ELR (cell line): ENCODE measurements around the gene SLC6A3.
"Not testable (repeated sequence)": the region's sequence is repeated elsewhere in the genome, so short reads cannot be mapped to it uniquely, and the experiment has no call there.

ENCODE experiments used
- DNase-seq: peaks from one replicate; pipeline ENCODE4 v3.0.0-alpha.2; 2015; ENCODE audit warnings: low read depth

SLC6A3 gene

DNA sequence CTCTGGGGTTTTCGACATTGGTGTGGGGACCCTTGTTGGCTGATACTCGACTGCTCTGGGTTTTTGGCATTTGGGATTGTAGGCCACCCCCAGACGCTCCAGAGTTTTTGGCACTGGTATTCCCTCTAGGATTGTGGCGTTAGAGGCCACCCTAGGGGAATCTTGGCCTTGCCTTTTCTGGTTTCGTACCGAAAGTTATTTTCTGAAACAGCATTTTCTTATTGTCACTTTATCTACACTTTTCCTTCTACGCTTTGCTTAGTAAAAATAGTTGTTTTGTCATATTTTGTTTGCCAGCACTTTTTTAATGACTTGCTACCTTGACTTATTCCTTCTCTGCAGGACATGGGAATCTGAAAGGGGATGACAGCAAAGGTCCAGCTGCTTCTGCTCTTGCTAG lies 75.2 kb downstream of the SLC6A3 start:
- no peak for DNase-seq

DNA sequence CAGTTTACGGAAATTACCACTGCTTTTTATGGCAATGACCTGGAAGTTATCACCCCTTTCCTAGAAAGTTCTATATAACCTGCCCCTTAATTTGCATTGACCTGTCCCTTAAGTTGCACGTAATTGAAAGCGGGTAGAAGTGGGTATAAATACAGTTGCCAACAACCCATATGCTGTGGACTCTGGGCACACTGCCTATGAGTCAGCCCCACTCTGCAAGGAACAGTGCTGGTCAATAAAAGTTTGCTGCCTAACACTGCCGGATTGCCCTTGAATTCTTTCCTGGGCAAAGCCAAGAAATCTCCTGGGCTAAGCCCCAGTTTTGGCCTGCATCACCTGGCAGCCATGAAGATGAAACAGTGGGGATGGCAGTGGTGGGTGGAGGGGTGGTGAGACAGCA lies 76.5 kb downstream of the SLC6A3 start:
- DNase-seq = no peak

DNA sequence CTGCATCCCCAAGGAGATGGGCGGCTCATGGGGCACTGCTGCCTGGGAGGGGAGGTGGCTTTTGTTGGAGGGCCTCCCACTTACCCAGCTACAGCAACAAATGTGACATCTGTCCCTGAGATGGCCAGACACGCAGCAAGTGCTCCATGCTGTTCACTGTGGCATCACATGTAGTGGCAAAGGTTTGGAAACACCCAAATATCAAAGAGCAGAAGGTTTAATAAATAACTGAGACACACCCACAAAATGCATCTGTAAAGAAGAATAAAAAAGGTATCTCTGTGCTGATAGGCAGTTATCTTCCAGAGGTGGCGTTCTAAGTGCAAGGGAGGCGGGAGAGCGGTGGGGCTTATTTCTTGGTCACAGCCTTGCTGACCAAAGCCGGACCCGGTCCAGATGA lies 77.0 kb downstream of the SLC6A3 start:
- DNase-seq = no peak

DNA sequence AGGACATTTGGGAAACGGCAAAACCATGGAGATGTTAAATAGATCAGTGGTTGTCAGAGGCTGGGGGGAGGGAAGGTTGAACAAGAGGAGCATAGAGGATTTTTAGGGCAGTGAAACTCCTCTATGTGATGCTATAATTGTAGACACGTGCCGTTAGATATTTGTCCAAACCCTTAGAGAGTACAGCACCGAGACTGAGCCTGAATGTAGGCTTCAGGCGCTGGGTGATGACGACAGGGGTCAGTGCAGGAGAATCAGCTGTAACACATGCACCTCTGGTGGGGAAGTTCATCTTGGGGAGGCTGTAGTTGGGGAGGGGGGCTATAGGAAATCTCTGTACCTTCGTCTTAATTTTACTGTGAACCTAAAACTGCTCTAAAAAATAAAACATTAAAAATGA lies 78.1 kb downstream of the SLC6A3 start:
- no peak for DNase-seq

DNA sequence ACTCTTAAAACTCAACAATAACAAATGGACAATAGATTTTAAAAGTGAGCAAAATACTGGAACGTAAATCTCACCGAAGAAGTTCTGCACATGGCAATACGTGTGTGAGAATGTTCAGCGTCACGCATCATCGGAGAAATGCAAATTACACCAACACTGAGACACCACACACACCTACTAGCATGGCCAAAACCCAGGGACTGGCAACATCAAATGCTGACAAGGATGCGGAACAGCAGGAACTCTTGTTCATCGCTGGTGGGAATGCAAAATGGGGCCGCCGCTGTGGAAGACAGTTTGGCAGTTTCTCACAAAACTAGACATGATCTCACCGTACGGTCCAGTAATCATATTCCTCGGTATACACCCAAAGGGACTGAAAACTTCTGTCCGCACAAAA lies 78.7 kb downstream of the SLC6A3 start:
- DNase-seq = no peak

DNA sequence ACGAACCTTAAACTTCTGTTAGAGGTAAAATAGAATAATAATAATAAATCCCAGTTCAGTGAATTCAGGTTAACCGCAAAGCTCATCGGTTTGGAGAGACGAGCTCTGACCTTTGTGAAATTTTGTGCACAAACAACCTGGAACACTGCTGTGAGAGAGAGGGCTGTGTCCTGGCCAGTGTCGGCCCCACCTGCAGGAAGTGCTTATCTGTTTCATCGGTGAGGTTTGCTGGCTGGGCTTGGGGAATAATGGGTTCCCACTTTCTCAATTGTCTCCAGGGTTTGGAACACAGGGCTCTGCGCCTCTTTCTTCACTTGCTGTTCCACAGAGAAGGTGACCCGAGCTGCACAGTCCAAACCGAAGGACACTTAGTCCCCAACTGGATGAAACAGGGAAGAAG lies 81.0 kb downstream of the SLC6A3 start:
- DNase-seq = no peak

DNA sequence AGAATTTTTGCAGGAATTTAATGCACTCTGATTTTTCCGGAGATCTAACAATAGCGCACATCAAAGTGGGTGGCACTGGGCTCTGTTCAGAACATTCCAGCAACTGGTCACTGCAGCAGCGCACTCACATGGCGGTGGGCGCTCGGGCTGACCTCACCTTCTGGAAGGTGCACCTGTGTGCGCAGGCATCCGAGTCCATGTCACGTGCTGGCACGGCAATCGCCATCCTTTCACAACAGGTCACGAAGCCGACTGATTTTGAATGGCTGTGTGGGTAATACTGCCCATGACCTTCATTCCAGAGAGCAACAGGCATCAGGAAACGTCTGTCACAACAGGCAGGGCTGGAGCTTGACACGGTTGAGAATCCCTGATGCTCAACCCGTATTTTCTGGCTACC lies 81.7 kb downstream of the SLC6A3 start:
- no peak for DNase-seq

DNA sequence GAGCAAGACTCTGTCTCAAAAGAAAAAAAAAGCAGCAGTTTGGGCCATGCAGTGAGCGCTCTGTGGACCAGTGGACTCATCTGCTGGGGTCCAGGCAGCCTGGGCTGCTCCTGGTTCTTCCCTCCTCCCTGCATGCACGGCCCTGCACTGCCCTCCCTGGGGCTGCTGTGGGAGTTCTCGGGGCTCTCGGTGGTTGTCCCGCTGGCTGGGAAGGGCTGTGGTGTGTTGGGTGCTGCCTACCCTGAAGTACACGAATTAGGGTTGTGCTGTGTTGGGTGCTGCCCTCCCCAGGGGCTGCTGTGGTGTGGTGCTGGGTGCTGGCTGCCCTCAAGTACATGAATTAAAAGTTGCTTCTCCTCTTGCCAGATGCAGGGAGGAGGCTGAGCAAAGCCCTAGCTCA lies 82.1 kb downstream of the SLC6A3 start:
- DNase-seq = no peak

DNA sequence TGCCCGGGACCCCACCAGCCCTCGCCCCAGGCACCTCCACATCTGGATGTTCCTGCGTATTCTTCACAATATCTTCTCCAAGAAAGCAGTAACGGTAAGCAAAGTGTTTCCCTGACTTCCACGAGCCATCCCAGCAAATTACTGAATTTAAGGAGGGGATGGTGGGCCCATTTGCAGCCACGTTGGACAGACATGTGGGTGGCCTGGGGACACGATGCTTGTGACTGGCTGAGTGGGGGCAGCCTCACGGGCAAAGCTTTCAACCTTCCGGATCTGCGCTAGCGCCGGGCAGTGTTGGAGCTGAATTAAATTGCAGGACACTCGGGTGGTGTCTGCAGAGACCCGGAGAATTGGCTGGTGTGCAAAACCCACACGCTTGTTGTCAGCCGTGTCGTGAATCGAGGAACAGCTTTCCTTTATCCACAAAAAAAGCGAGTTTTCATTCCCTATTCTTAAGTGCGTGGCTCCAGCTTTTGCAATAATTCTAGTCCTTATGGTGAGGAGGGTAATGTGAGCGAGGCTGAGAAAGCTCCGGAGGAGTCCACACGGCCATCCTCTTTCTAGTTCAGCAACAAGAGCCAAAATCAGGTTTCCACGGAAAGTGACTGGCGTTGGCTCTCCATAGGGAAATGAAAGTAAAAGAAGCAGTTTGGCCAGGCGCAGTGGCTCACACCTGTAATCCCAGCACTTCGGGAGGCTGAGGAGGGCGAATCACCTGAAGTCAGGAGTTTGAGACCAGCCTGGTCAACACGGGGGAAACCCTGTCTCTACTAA lies 82.8 kb downstream of the SLC6A3 start:
- DNase-seq = no peak

DNA sequence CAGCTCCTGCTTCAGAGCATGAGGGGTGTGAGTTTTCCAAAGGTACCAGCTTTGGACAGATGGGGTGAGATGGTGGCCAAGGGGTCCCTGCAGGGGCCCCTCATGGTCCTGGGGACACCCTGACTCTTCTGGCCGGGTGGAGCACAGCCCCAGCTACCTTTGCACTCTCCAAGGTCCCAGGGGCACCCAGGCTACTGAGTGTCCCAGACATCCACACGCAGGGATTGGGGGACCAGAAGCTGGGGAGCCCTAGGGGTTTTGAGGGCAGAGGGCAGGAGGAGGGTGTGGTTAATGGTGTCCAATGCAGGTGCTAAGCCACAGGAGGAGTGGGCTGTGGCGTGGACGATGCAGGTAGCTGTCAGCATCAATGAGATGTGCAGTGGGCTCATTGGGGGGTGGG lies 84.4 kb downstream of the SLC6A3 start:
- DNase-seq = no peak

DNA sequence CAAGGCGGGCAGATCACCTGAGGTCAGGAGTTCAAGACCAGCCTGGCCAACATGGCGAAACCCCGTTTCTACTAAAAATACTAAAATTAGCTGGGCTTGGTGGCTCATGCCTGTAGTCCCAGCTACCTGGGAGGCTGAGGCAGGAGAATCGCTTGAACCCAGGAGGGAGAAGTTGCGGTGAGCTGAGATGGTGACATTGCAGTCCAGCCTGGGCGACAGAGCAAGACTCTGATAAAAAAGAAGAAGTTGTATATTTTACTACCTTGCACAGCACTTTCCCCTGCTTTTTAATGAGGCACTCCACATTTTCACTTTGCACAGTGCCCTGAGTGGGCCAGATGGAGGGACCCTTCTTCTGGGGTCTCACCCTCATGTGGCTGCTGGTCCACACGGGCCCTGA lies 84.9 kb downstream of the SLC6A3 start:
- not testable (repeated sequence) for DNase-seq

DNA sequence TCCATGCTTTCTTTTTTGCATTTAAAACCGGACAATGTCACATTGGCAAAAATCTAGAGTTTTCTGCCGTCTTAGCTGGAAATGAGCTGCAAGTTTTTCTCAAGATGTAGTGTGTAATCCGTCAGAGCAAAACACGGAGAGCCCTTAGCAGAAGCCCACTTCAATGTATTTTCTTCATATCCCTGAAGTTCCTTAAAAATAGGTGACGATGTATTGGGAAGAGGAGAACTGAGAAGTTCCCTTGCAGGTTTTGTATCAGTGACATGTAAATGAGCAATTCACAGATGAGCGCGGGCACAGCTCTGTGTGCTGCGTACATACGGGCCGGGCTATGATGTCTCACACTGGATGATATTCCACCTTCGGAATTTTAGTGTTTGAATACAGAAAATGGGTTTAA lies 85.5 kb downstream of the SLC6A3 start:
- DNase-seq = no peak

DNA sequence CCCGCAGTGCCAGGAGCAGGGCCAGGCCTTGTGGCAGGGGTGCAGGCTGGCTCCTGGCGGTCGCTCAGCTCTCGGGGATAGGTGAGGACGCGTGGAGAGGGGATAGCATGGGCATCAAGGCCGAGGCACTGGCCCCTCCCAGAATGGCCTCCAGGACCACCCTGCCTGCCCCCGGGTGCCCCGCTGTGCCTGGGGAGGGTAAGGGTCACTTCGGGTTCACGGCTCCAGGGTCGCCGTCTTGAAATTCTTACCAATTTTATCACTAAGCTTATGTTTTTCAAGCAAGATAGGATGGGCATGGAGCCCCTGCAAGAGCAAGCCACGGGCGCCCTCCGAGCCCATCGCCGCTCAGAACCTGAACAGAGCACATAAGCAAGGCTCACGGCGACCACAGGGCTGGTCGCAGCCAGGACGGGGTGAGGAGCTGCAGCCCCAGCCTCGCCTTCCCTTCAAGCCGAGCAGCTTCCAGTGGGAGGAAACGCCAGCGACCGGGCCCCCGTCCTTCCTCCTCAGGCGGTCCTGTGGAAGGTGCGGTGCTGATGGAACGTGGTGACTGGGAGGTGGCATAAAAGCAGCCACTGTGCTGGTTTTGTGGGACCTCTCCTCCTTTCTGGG lies 86.1 kb downstream of the SLC6A3 start:
- DNase-seq = no peak

DNA sequence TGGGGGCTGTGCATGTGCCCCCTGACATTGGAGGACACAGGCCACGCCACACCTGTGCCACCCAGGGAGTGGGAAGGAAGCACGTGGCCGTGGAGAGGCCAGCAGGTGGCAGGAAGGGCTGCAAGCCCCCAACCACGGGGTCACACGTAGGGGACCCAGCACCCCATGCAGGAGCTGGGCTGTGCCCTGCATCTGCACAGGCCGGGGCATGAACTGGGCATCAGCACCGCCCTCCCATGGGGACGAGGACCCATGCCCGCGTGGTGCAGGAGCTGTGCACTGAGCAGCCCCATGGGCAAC lies 86.6 kb downstream of the SLC6A3 start:
- DNase-seq = no peak

DNA sequence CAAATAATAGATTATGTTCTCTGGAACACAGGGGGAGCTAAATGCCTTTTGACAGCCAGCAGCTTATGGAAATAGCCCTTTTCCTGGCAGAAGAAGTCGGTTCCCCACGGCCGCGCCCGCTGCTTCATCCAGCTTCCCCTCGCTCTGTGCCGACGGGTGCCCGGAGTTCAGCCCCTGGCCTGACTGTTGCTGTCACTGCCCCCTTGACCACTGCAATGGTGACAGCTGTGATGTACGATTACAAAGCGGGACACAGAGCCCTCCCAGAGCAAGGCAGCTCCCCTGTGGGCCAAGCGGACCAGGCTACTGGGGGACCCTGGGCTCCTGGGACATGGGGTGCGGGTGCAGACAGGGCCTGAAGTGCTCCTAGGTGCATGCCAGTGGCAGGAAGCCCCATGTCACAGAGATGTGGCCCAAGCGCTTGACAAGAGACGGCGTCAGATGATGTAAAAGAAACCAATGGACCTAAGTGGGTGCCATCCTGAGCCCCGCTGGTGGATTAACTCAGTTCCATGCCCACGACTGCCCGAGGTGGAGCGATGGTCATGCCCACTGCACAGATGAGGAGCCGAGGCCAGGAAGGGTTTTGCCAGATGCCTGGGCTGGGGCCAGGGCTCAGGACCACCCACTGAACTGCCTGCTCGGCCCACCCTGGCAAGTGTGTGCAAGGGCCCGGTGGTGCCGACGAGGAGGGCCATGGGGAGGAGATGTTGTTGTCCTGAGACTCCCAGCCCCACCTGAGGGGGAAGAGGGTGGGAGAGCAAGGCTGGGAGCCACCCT lies 87.1 kb downstream of the SLC6A3 start:
- no peak for DNase-seq

DNA sequence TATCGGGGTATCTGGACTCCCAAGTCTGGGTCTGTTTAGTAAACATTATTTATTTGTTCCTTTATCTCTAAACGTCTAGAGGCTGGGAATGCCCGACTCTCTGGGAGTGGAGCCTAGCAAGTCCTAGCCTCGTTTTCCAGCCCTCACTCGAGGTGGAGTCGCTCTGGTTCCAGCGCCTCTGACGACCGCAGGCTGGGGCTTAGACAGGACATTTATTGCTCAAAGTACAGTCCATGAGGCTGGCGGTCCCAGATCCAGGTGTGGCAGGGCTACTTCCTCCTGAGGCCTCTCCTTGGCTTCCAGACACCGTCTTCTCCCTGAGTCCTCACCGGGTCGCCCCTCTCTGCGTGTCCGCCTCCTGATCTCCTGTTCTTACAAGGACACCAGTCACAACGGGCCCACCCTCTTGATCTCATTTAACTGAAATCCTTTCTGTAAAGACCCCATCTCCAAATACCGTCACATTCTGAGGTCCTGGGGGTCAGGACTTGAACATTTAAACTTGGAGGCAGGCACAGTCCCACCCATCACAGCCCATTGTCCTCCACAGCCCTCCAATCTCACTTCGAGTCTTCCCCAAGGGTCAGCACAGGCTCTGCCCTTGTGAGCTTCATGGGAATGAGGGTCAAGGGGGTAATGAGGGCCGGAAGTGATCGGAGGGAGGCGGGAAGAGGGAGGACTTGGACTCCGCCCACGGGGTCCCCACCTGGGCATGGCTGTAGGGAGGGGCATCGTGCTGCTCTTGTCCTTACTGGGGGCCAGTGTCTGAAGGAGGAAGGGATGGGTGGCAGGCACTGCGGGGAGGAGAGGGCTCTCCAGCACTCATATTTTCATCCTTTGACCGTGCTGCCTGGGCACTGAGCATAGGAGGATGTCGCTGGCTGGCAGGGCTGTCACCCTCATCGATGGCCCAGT lies 88.1 kb downstream of the SLC6A3 start:
- no peak for DNase-seq

DNA sequence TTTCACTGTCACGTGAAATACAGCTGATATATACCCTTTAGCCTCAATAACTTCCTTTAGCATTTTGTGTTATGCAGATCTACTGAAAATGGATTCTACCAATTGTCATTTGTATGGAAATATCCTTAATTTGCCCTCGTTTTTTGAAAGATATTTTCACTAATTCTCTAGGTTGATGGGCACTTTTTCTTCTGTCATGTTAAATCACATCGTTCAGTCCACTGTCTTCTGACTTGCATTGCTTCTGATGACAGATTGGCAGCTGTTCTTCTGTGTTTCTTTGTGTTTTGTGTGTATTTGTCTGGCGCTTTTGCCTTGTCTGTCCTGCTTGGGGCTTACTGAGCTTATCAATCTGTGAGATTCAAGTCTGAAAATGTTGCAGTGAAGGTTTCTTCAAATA lies 90.7 kb downstream of the SLC6A3 start:
- no peak for DNase-seq

DNA sequence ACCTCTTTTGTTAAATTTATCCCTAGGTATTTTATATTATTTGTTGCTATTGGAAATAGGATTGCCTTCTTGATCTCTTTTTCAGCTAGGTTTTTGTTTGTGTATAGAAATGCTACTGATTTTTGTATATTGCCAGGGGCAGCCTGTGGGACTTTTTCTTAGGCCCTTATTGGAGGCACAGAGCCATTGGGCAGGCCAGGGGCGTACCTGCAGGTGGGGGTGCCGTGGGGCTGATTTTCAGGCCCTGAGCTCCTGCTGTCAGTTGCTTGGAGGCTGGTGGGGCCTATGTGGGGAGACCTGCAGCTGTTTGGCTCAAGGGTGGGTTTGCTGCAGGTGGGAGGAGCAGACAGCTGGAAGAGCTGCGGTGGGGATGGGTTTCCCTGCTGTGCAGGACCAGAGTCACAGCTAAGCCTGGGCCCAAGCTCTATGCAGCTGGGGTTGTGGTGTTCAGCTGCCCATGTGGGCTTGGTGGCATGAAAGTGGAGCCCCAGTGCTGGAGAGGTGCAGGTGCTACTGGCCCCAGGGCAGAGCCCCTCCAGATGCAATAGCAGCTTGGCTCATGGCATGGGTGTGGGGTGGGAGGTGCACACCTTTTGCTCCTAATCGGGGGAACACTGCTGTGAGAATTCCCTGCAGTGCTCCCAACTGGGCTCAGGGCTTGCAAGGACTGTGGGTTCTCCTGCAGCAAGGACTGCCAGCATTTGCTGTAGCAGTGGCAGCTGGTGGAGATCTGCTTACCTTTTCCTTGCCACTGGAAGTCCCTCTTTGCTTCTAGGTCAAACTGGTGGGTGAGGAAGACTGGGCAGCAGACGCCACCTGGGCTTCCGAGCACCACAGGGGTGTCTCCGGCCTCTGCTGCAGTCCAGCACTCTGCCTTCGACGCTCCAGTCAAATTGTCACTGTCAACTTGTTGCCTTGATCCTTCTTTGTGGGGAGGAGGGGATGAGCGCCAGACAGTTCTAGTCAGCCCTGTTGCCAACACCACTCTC lies 92.7 kb downstream of the SLC6A3 start:
- no peak for DNase-seq

DNA sequence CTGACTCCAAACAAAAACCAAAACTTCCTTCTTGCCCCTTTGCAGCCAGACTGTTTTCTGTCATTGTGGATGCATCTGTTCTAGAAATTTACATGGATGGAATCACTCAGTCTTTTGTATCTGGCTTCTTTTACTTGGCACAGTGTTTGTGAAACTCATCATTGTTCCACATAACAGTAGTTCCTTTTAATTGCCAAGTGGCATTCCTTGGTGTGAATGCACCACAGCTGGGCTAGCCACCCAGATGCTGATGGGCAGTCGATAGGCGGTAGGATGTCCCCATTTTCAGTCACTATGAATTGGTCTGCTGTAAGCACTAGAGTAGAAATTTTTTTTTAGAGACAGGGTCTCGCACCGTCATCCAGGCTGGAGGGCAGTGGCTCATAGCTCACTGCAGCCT lies 94.1 kb downstream of the SLC6A3 start:
- no peak for DNase-seq

DNA sequence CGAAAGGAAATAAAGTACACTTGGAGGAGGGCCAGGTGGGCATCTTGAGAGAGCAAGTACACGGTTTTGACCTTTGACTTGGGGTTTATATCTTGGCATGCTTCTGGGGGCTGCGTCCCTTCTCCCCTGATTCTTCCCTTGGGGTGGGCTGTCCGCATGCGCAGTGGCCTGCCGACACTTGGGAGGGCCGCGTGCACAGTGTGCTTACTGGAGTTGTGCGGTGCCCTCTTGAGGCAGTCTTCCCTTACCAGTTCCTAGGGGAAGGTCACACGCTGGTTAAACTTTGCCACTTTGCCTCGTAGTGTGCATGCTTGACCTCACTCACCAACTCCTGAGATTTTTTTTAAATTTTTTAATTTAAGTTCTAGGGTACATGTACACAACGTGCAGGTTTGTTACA lies 96.0 kb downstream of the SLC6A3 start:
- DNase-seq = no peak

DNA sequence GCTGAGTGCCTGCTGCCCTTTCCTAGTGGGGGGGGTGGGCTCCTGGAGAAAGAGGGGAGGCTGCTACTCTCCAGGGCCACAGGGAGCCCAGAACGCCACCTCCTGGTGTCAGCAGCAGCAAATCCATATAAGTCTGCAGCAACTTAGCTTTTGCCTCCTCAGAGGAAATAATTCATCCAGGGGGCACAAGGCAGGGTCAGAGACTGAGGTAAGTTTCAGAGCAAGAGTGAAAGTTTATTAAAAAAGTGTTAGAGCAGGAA lies 96.3 kb downstream of the SLC6A3 start:
- no peak for DNase-seq

DNA sequence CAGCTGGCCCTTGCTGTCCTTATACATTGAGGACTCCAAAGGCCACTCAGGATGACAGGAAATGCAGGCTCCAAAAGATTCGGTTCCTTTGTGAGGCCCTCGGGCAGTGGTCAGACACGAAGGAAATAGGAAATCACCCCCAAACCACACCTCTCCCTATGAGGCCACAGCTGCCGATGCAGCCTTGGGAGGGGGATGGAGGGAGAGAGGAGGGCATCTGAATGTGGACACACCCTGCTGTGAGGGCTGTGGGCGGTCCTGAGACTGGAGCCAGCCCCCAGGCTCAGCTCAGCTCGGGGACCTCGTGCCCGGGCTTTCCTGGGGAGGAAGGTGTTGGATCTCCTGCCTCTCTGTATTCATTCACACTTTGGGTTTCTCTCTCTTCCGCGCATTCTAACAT lies 97.7 kb downstream of the SLC6A3 start:
- no peak for DNase-seq
